Thoracic aorta (tissue), 2 donors: ENCODE measurements around the gene CDC14B. TPM values are rescaled to one million over a fixed set of nuclear protein-coding genes. Genes with fewer than 3 reads are reported as not detected.

Source experiments
- ATAC-seq: fragments of 150-250 bp; one replicate; pipeline ENCODE4 v1.8.0; 2017; ENCODE audit warnings: low read depth; ENCODE audit not compliant: insufficient number of reproducible peaks, low FRiP score
- DNase-seq: peaks from one replicate; pipeline ENCODE4 v3.0.0-alpha.2; 2020; ENCODE audit warnings: low spot score
- H3K27ac ChIP-seq, 2 donors: fragments of 200-600 bp; sonication (generic); 1 replicate in 1 of 2; 2 replicates in 1 of 2; pipeline ENCODE4 v1.5.1; 2016; ENCODE audit warnings: mild to moderate bottlenecking in 2 of 2, moderate library complexity in 2 of 2
- H3K27me3 ChIP-seq: fragments of 200-600 bp; sonication (generic); replicated peaks from 2 replicates; pipeline ENCODE4 v1.6.0; 2016; ENCODE audit warnings: mild to moderate bottlenecking; ENCODE audit not compliant: insufficient read depth
- H3K36me3 ChIP-seq: fragments of 200-600 bp; sonication (generic); one replicate; pipeline ENCODE4 v1.5.1; 2016
- H3K4me1 ChIP-seq, 2 donors: fragments of 200-600 bp; sonication (generic); 1 replicate in 1 of 2; 2 replicates in 1 of 2; pipeline versions ENCODE4 v1.5.1 to v1.6.0; 2016; ENCODE audit warnings: low read depth in 2 of 2, mild to moderate bottlenecking in 1 of 2; ENCODE audit not compliant: control insufficient read depth in 1 of 2
- H3K4me3 ChIP-seq: fragments of 200-600 bp; sonication (generic); 2 replicates; pipeline ENCODE4 v1.5.1; 2016; ENCODE audit warnings: mild to moderate bottlenecking
- H3K9me3 ChIP-seq: fragments of 200-600 bp; sonication (generic); 2 replicates; pipeline ENCODE4 v1.5.1; 2016
- CTCF ChIP-seq: fragments of 200-600 bp; sonication (generic); IDR thresholded peaks from one replicate; pipeline ENCODE4 v1.5.1; 2019; ENCODE audit warnings: antibody characterized with exemption
- total RNA-seq, 2 donors: library from RNA; depleted of rRNA; stranded (reverse); fragments of >200 nt; gene quantifications; one replicate each; pipeline versions ENCODE4 v1.1.0 to v1.2.3, GENCODE V29; 2016

Gene CDC14B
- total RNA-seq, 2 donors from 2014 or later = 25.7 to 39.5 TPM

DNA sequence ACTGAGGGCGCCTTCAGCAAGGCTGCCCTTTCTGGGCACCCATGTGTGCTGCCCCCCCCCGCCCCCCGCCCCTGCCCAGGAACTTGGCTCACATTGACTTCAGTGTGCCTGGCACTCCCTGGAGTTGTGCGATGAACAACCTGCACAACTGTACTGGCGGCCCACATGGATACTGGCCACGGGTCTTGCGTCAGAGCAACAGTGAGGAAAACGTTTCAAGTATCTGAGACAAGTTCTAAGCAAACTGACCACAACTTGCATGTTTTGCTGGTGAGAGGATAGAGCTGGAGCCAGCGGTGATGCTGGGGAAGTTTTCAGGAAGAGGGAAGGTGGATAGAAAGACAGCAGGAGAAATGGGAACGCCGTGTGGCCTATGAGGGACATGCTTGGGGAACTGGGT is 124.3 kb downstream of the CDC14B start:
- no peaks in the 10 kb centered on the region for H3K9me3 ChIP-seq

DNA sequence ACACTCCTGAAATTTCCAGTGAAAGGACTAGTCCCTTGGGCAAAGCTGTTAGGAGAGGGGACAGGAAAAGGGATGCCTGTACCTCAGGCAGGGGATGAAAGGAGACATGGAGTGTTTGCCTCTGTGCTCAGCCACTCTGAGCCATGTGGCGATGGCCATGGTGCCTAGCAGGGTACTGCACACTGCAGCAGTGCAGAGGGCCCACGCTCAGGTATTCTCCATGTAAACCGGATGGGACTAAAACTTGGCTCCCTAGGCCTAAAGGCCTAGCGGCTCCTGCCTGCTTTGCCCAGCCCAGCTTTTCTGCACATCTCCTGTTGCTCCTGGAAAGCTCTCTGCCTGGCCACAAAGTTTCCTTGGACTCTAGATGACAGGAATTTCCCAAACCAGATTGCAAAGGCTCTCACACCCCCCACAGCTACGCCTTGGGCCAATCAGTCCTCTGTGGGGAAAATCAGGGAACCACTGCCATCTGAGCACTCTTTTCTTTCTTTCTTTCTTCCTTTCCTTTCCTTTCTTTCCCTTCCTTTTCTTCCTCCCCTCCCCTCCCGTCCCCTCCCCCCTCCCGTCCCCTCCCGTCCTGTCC is 125.3 kb downstream of the CDC14B start:
- DNase-seq (no peak), ATAC-seq (no peak)
- Histone ChIP-seq H3K9me3 (no peaks in the 10 kb centered on the region), H3K4me3 (no peak overlapping the region), H3K27me3 (no peaks in the 10 kb centered on the region), H3K36me3 (peaks cover 18% of the 10 kb centered on the region), H3K27ac (peak overlapping the region; percentile 4 to 48), H3K4me1 (peaks cover 0 to 23% of the 10 kb centered on the region in 2 donors)
- TF ChIP-seq CTCF = no peak

More for the DNA sequence above, 124.3 kb downstream of the CDC14B start:
- Histone ChIP-seq H3K4me3 (no peak overlapping the region), H3K27ac (no peak overlapping the region), H3K4me1 (peaks cover 0 to 23% of the 10 kb centered on the region in 2 donors), H3K27me3 (no peaks in the 10 kb centered on the region), H3K36me3 (peaks cover 9% of the 10 kb centered on the region)
- ATAC-seq (no peak), DNase-seq (no peak)
- no peak for TF ChIP-seq CTCF

DNA sequence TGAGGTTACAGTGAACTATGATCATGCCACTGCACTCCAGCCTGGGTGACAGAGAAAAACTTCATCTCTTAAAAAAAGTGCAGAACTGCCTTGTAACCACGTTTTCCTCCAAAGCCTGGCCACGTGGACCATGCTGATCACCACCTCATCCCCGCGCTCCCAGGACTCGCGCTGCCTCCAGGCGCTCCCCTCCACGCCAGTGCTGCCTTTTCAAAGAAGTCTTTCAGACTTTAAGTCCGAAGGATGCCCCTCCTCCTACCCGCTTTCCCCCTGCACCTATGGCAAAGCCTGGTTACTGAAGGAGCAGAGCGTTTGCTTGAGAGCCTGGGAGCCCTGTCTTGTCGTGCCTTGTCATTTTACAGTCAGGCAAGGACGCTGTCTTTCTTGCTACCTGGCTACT is 125.9 kb downstream of the CDC14B start:
- no peak for TF ChIP-seq CTCF
- H3K27me3 ChIP-seq = no peaks in the 10 kb centered on the region
- no peak overlapping the region for H3K4me3 ChIP-seq
- peak overlapping the region; percentile 4 to 48 for H3K27ac ChIP-seq
- ATAC-seq (no peak), DNase-seq (no peak)
- H3K36me3 ChIP-seq = peaks cover 24% of the 10 kb centered on the region
- H3K4me1 ChIP-seq = peaks cover 0 to 24% of the 10 kb centered on the region in 2 donors
- no peaks in the 10 kb centered on the region for H3K9me3 ChIP-seq

GRCh38 chr9:96492993-96493531 is 126.6 kb downstream of the CDC14B start:
- TF ChIP-seq CTCF = no peak
- DNase-seq (no peak), ATAC-seq (no peak)
- H3K4me1 ChIP-seq = peaks cover 2 to 31% of the 10 kb centered on the region in 2 donors
- peaks cover 30% of the 10 kb centered on the region for H3K36me3 ChIP-seq
- H3K9me3 ChIP-seq = no peaks in the 10 kb centered on the region
- H3K27me3 ChIP-seq = no peaks in the 10 kb centered on the region
- H3K27ac ChIP-seq = peak overlapping the region; percentile 25 to 51
- no peak overlapping the region for H3K4me3 ChIP-seq

GRCh38 chr9:96491880-96492525 is 127.6 kb downstream of the CDC14B start:
- H3K9me3 ChIP-seq = no peaks in the 10 kb centered on the region
- DNase-seq (no peak), ATAC-seq (no peak)
- H3K27ac ChIP-seq = peak overlapping the region; percentile 29 to 54
- H3K27me3 ChIP-seq = no peaks in the 10 kb centered on the region
- H3K4me1 ChIP-seq = peaks cover 12 to 42% of the 10 kb centered on the region in 2 donors
- peaks cover 31% of the 10 kb centered on the region for H3K36me3 ChIP-seq
- TF ChIP-seq CTCF = no peak
- no peak overlapping the region for H3K4me3 ChIP-seq
